Spinal cord (tissue), 10 donors: ENCODE measurements around the gene SEL1L2. TPM values are rescaled to one million over a fixed set of nuclear protein-coding genes. Genes with fewer than 3 reads are reported as not detected.
A peak's percentile ranks its signal among the peaks of the same experiment; 100 is the strongest.

Source experiments
- DNase-seq, 6 donors: peaks; one replicate each; pipeline versions ENCODE4 v3.0.0 to v3.0.0-alpha.2; 2013 to 2015; ENCODE audit warnings: low spot score in 6 of 6, low read depth in 4 of 6
- H3K27ac ChIP-seq: one replicate; pipeline ENCODE4 v1.5.1; 2013; ENCODE audit warnings: low read depth, low read length, control low read depth
- H3K27me3 ChIP-seq: one replicate; pipeline ENCODE4 v1.6.1; 2013; ENCODE audit warnings: low read length; ENCODE audit not compliant: control insufficient read depth, insufficient read depth
- H3K36me3 ChIP-seq: one replicate; pipeline ENCODE4 v1.6.1; 2013; ENCODE audit warnings: low read length; ENCODE audit not compliant: control insufficient read depth, insufficient read depth
- H3K4me1 ChIP-seq: one replicate; pipeline ENCODE4 v1.6.1; 2013; ENCODE audit warnings: low read length; ENCODE audit not compliant: control insufficient read depth, insufficient read depth
- H3K4me3 ChIP-seq: one replicate; pipeline ENCODE4 v1.5.1; 2013; ENCODE audit warnings: low read depth, low read length, control low read depth
- H3K9me3 ChIP-seq: one replicate; pipeline ENCODE4 v1.6.1; 2013; ENCODE audit warnings: low read length; ENCODE audit not compliant: control insufficient read depth, insufficient read depth
- WGBS: methylation state at CpG from one replicate; pipeline ENCODE4 v1.1.5; 2013; ENCODE audit warnings: missing lambda C conversion rate; ENCODE audit not compliant: insufficient coverage; 5-methylcytosine and 5-hydroxymethylcytosine counted together
- polyA plus RNA-seq, 2 donors: library from polyadenylated mRNA; unstranded; fragments of 120-200 nt; gene quantifications; one replicate each; pipeline ENCODE4 v1.2.1, GENCODE V29; 2013; ENCODE audit not compliant: insufficient read length in 2 of 2
- total RNA-seq, 2 donors: library from RNA; depleted of rRNA in 1 of 2; stranded (reverse); fragments of 120-200 nt in 1 of 2; fragments of >200 nt in 1 of 2; gene quantifications; one replicate each; pipeline versions ENCODE4 v1.2.3 to v1.2.4, GENCODE V29; 2013 to 2014
- donor health status: healthy.

SEL1L2 gene
- total and polyA plus RNA-seq, 4 donors: 0.21 to 0.22 TPM; not detected in 2

DNA sequence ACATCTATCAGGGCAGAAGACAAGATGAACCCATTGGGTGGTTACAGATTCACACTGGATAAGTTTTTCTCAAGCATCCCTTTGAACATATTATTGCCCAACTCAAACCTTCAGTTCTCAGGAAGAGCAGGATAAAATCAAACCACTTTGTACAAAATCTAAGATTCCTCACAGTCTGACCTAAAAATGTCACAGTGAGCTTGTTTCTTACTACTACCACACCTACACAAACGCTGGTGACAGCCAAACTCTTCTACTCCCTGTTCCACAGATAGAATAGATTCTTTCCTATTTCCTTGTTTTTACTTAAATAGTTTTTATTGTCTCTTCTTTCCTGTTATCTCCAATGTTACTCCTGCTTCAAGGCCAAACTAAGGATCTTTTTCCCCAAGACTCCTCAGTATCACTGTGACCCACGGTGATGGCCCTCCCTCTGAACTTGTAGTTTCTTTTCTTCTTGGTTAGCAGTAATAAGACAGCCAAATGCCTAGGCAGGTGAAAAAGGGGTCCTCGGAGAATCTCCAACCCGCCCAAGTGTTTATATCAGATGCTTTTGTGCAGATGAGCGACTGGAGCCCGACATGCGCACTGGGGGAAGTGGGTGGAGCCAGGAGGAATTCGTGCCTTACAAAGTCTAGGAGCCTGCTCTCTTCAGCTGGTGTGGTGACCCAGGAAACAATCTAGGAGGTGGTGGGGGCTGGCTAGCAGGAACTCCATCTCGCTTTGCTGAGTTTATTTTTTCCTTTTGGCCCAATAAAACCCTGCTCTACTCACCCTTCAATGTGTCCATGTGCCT lies 53.4 kb downstream of the SEL1L2 start:
- WGBS: 83% methylated on average over 6 of the region's 9 CpGs

DNA sequence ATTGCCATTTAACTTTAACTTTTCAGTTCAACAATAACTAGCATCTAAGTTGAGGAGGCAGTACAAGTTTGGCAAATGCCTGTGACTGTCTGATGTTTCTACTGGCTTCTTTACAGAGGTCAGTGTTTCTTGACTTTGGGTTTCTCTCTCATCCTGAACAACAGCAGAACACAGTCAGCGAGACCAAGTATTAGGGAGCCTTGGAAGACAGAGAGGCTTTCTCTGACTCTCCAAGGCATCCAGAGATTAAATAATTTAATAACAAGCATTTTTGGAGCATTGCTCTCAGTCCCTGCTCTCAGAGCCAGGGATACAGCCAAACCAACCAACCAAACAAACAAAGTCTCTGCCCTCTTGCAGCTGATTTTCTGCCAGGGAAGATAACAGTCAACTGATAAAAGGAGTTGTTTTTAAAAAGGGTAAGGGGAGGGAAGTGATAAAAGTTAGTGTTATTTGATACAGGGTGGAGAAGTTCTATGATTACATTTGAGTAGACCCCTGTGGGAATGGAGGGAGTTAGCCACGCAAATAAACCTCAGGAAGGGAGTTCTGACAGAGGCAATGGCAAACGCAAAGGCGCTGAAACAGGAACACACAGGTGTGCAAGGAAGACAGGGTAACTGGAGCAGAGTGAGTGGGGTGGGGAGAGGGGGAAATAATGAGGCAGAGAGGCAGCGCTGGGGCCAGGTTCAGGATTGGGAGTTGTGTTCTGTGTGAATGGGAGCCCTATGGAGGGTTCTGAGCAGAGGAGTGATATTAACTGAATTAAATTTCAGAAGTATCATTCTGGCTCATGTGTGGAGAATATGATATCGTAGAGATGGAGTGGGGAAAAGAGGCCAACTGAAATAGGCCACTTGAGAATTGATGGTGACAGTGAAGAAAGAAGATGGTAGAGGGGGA lies 55.2 kb downstream of the SEL1L2 start:
- H3K4me1 ChIP-seq: no peaks in the 10 kb centered on the region
- WGBS: 80% methylated on average over 6 of the region's 6 CpGs
- H3K27me3 ChIP-seq: no peaks in the 10 kb centered on the region
- H3K27ac ChIP-seq: no peak overlapping the region
- H3K4me3 ChIP-seq: no peak overlapping the region
- no peaks in the 10 kb centered on the region for H3K36me3 ChIP-seq
- DNase-seq: no peak
- H3K9me3 ChIP-seq: no peaks in the 10 kb centered on the region

More for the DNA sequence above, 53.4 kb downstream of the SEL1L2 start:
- H3K9me3 ChIP-seq: no peaks in the 10 kb centered on the region
- H3K4me1 ChIP-seq: no peaks in the 10 kb centered on the region
- H3K4me3 ChIP-seq: no peak overlapping the region
- H3K27me3 ChIP-seq: no peaks in the 10 kb centered on the region
- no peaks in the 10 kb centered on the region for H3K36me3 ChIP-seq
- no peak for DNase-seq
- H3K27ac ChIP-seq: no peak overlapping the region

DNA sequence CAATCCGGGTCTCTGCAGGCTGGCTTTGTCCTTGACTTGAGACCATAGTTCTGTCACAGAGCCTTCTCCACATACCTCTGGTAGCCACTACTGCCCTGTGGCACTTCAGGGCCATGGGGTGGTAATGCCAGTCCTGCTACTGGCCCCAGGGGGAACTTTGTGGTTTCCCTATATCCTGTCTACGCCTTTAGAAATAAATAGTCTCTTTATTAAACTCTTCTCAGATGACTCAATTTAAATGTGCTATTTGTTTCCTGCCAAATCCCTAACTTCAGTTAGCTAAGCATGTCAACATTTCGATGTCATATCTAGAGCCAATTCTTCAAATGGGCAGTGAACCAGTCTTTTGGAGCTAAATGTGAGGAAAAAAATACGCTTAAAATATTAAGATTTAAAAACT lies 60.1 kb downstream of the SEL1L2 start:
- Histone ChIP-seq H3K4me1 (no peaks in the 10 kb centered on the region), H3K27me3 (no peaks in the 10 kb centered on the region), H3K27ac (no peak overlapping the region), H3K4me3 (no peak overlapping the region), H3K9me3 (no peaks in the 10 kb centered on the region), H3K36me3 (no peaks in the 10 kb centered on the region)
- peak in 1 of 6 donors; percentile 48 for DNase-seq
- WGBS: 55% methylated on average over 1 of the region's 4 CpGs

DNA sequence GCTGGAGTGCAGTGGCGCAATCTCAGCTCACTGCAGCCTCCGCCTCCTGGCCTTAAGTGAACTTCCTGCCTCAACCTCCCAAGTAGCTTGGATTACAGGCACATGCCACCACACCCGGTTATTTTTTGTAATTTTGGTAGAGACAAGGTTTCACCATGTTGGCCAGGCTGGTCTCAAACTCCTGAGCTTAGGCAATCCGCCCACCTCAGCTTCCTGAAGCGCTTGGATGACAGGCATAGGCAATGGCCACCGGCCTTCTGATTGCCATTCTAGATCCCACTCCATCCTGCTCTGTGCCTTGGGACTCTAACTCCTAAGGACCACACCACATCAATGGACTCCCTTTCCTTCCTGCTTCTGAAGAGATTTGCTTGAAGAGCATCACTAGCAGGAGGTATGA lies 60.6 kb downstream of the SEL1L2 start:
- WGBS: 97% methylated on average over 4 of the region's 6 CpGs
- DNase-seq: no peak

DNA sequence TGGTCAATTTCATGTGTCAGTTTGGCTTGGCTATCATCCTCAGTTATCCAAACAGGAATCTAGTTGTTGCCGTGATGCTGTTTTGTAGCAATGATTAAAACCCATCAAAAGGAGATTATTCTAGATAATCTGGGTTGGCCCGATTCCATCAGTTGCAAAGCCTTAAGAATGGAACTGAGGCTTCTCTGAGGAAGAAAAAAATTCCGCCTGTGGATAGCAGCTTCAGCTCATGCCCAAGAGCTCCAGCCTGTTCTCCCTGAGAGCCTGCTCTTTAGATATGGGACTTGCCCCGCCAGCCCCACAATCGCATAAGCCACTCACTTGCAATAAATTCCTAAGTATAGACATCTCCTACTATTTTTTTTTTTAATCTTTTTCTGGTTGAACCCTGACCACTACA lies 61.5 kb downstream of the SEL1L2 start:
- no peaks in the 10 kb centered on the region for H3K27me3 ChIP-seq
- no peak overlapping the region for H3K4me3 ChIP-seq
- 97% methylated on average over 4 of the region's 5 CpGs for WGBS
- no peak overlapping the region for H3K27ac ChIP-seq
- H3K9me3 ChIP-seq: no peaks in the 10 kb centered on the region
- no peaks in the 10 kb centered on the region for H3K4me1 ChIP-seq
- no peaks in the 10 kb centered on the region for H3K36me3 ChIP-seq
- DNase-seq: no peak

More for the DNA sequence above, 60.6 kb downstream of the SEL1L2 start:
- Histone ChIP-seq H3K4me1 (no peaks in the 10 kb centered on the region), H3K9me3 (no peaks in the 10 kb centered on the region), H3K27ac (no peak overlapping the region), H3K4me3 (no peak overlapping the region), H3K27me3 (no peaks in the 10 kb centered on the region), H3K36me3 (no peaks in the 10 kb centered on the region)

DNA sequence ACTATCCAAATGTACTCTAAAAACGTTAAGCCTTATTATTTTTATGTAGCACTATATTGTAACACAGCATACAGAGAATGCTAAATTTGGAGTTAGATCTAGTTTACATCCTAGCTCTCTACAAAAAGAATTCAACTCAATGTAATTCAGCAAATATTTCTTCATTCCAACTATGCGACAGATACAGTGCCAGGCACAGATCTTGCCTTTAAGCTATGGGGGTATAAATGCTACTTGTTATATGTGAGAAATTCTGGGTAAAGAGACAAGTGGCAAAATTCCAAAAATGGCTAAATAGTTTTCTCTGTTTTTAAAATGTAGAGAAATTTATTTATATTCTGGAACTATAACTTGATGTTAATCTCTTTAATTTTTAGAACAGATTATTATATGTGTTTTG lies 63.2 kb downstream of the SEL1L2 start:
- no CpG with 5 or more reads among the region's 2 CpGs for WGBS
- H3K27ac ChIP-seq: no peak overlapping the region
- no peaks in the 10 kb centered on the region for H3K4me1 ChIP-seq
- no peak overlapping the region for H3K4me3 ChIP-seq
- peak in 2 of 6 donors; percentile 5 to 74 for DNase-seq
- no peaks in the 10 kb centered on the region for H3K36me3 ChIP-seq
- H3K27me3 ChIP-seq: no peaks in the 10 kb centered on the region
- H3K9me3 ChIP-seq: no peaks in the 10 kb centered on the region

DNA sequence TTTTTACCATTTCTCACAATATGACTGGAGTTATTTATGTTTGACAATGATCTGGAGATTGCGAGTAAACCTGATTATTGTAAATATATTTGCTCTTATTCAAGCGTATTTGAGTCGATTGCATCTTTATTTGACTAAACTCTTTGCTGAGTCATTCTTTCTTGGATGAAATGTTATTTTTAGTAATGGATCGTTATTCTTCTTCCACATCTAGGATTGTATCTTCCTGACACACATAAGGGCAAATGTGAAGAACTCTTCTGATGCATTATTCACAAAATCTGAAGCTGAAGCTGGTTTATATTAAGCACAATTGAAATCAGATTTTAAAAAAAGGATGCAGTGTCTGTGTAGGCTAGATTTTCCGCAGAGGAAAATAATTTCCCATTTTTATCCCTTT lies 68.2 kb downstream of the SEL1L2 start:
- WGBS: no CpG with 5 or more reads among the region's 5 CpGs
- no peak overlapping the region for H3K4me3 ChIP-seq
- H3K27ac ChIP-seq: no peak overlapping the region
- H3K4me1 ChIP-seq: no peaks in the 10 kb centered on the region
- H3K27me3 ChIP-seq: no peaks in the 10 kb centered on the region
- no peaks in the 10 kb centered on the region for H3K9me3 ChIP-seq
- H3K36me3 ChIP-seq: no peaks in the 10 kb centered on the region
- DNase-seq: no peak

DNA sequence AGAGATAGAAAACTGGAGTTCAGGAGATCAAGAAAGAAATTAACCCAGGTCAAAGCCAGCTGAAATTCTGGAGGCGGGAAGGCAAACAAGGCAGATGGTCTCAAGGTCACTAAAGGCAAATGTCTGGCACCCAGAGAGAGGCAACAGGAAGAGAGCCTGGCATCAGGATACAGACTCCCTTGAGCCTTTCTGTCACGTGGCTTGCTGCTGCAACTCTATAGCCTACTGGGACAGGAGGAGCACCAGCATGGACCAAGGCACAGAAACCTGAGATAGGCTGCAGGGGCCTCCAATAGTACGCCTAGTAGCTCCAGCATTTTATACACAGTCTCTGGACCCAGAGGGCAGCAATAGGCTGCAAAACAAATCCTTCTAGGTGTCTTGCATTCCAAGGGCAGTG lies 75.1 kb downstream of the SEL1L2 start:
- Histone ChIP-seq H3K9me3 (no peaks in the 10 kb centered on the region), H3K27me3 (no peaks in the 10 kb centered on the region), H3K27ac (no peak overlapping the region), H3K4me1 (no peaks in the 10 kb centered on the region), H3K4me3 (no peak overlapping the region), H3K36me3 (no peaks in the 10 kb centered on the region)
- 74% methylated on average over 3 of the region's 3 CpGs for WGBS
- no peak for DNase-seq

DNA sequence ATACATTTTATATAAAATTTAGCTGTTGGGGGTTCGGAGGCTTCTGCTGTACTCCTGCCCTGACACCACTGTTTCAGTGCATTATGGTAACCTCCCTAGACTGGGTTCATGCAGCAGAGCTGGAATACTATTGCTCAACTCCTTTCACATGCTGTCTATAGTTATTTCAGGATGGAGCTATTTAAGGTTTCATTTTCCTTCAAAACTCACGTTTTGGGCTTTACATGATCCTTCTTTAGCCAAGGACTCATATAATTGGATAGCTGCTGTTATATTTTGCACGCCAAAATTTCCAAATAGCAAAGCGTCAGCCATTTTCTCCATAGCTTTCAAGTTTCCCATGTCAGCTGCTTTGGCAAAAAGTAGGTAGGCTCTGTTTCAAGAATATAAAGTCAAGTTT lies 76.8 kb downstream of the SEL1L2 start:
- no peaks in the 10 kb centered on the region for H3K9me3 ChIP-seq
- no peaks in the 10 kb centered on the region for H3K27me3 ChIP-seq
- H3K36me3 ChIP-seq: no peaks in the 10 kb centered on the region
- no CpG with 5 or more reads among the region's 4 CpGs for WGBS
- H3K4me3 ChIP-seq: no peak overlapping the region
- DNase-seq: peak in 1 of 6 donors; percentile 86
- H3K27ac ChIP-seq: no peak overlapping the region
- H3K4me1 ChIP-seq: no peaks in the 10 kb centered on the region
